ENCODE measurements around the gene GNAT3. TPM values are rescaled to one million over a fixed set of nuclear protein-coding genes. Genes with fewer than 3 reads are reported as not detected.

Gene GNAT3
- total RNA-seq, 1 donor from 2014 or later: 0.70 TPM

GRCh38 chr7:80434047-80434446, 77.8 kb downstream of the GNAT3 start:
- no peak for TF ChIP-seq CTCF (conservative IDR thresholded peaks at IDR 0.05)
- H3K27me3 Mint-ChIP-seq: no peaks in the 10 kb centered on the region
- H3K27ac Mint-ChIP-seq: no peak overlapping the region
- no peak for DNase-seq (ENCODE audit: extremely low spot score, unreplicated experiment)
- no peak overlapping the region for H3K4me3 Mint-ChIP-seq
- H3K9me3 Mint-ChIP-seq: no peaks in the 10 kb centered on the region
- H3K36me3 Mint-ChIP-seq: no peaks in the 10 kb centered on the region
- H3K4me1 Mint-ChIP-seq (ENCODE audit: unreplicated experiment): no peaks in the 10 kb centered on the region

DNA sequence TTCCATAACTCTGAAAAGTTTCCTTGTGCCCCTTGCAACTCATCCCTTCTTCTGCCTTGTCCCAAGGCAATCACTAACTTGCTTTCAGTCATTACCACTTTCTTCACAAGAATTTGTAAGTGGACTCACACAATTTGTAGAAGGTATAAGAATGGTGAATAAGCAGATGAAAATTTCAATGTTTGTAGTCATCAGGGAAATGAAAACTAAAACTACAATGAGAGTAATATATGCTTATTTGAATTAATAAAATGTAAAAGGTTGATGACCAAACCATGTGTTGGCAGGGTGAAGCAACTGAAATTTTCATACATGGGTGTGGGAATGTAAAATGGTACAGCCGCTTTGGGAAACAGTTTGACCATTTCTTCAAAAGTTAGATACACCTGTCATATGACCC, 79.7 kb downstream of the GNAT3 start:
- no peak overlapping the region for H3K4me3 Mint-ChIP-seq
- H3K36me3 Mint-ChIP-seq: no peaks in the 10 kb centered on the region
- DNase-seq (ENCODE audit: extremely low spot score, unreplicated experiment): no peak
- no peaks in the 10 kb centered on the region for H3K27me3 Mint-ChIP-seq
- TF ChIP-seq CTCF (conservative IDR thresholded peaks at IDR 0.05): no peak
- no peak overlapping the region for H3K27ac Mint-ChIP-seq
- no peaks in the 10 kb centered on the region for H3K9me3 Mint-ChIP-seq
- H3K4me1 Mint-ChIP-seq (ENCODE audit: unreplicated experiment): no peaks in the 10 kb centered on the region

DNA sequence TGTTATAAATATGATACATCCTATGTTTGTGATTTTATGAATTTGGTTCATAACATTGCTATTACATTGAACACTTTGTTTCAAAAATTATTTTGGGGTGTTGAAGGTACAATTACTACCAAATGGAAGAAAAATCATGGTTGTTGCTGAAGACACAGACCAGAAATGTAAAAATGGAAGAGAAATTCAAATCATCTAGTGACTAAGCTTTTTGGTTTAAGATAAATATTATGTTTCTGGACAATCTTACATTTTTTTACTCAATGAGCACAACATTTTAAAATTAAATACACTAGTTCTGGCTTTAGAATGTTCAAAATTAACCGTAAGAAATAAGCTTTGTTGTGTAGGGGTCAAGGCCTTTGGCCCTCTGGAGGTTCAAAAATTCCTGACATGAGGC, 82.7 kb downstream of the GNAT3 start:
- Mint-ChIP-seq H3K36me3 (no peaks in the 10 kb centered on the region), H3K9me3 (no peaks in the 10 kb centered on the region), H3K4me1 (ENCODE audit: unreplicated experiment) (no peaks in the 10 kb centered on the region), H3K4me3 (no peak overlapping the region), H3K27me3 (no peaks in the 10 kb centered on the region), H3K27ac (no peak overlapping the region)
- DNase-seq (ENCODE audit: extremely low spot score, unreplicated experiment): no peak
- no peak for TF ChIP-seq CTCF (conservative IDR thresholded peaks at IDR 0.05)

- H3K9me3 Mint-ChIP-seq: no peaks in the 10 kb centered on the region
Observed at GRCh38 chr7:80428161-80429054, 83.5 kb downstream of the GNAT3 start.

DNA sequence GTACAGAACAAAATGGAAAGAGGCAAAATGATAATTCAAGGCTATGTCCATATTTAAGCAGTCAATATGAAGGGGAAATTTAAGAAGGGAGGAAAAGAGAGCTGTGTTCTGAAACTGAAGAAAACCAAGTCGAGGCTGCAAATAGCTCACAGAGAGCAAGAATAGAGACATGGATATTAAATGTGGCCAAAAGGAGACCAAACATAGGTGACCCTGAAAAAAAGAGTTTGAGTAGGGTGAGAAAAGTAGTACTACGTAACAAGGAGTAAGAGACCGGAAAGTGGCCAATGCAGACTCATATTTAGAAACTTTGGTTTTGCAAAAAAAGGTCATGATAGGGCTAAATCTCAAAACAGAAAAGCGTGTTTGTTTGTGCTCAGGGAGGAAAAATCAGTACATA, 84.6 kb downstream of the GNAT3 start:
- Mint-ChIP-seq H3K4me1 (ENCODE audit: unreplicated experiment) (no peaks in the 10 kb centered on the region), H3K4me3 (no peak overlapping the region), H3K36me3 (no peaks in the 10 kb centered on the region), H3K27ac (no peak overlapping the region), H3K9me3 (no peaks in the 10 kb centered on the region), H3K27me3 (no peaks in the 10 kb centered on the region)
- DNase-seq (ENCODE audit: extremely low spot score, unreplicated experiment): no peak
- no peak for TF ChIP-seq CTCF (conservative IDR thresholded peaks at IDR 0.05)

More at GRCh38 chr7:80428161-80429054, 83.5 kb downstream of the GNAT3 start:
- TF ChIP-seq CTCF (conservative IDR thresholded peaks at IDR 0.05): peak; percentile 71
- H3K4me1 Mint-ChIP-seq (ENCODE audit: unreplicated experiment): no peaks in the 10 kb centered on the region
- no peak overlapping the region for H3K27ac Mint-ChIP-seq
- H3K27me3 Mint-ChIP-seq: no peaks in the 10 kb centered on the region
- DNase-seq (ENCODE audit: extremely low spot score, unreplicated experiment): no peak
- H3K36me3 Mint-ChIP-seq: no peaks in the 10 kb centered on the region
- no peak overlapping the region for H3K4me3 Mint-ChIP-seq
